ENCODE results near the gene RAB5B.

Gene RAB5B, protein sequence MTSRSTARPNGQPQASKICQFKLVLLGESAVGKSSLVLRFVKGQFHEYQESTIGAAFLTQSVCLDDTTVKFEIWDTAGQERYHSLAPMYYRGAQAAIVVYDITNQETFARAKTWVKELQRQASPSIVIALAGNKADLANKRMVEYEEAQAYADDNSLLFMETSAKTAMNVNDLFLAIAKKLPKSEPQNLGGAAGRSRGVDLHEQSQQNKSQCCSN

DNA sequence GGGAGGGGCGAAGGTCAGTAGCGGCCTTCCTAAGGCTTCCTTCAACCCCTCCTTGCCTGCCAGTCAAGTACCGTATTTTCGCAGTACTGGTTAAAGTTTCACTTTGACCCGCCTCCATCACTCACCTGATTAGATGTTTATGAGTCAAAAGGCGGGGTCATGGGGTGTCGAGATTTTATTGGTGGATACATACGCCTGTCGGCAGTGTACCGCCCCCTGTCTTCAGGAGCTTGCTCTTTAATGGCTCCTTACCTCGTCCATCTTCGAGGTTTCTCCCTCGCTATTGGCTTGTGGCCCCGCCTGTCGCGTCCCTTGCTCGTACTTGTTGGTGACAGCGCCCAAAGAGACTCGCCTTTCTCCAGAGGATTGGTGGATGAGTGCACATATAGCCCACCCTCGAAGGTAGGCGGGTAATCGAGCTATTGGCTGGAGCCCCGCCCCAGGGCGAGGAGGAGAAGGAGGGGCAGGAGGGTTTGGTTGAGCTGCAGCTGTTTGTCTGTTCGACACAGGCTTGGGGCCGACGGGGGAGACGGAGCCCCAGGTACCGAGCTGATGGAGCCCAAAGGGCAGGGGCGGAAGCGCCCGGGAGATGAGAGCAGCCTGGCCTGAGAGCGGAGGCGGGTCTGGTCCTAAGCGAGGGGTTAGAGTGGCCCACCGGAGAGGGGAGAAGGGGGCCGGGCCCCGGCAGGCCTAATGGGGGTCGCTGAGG lies at the start of gene RAB5B:
RAB5B (plus strand) TSS at position 480 of the 709 bp plus-strand sequence. CDS start 12,883 bp downstream, outside the sequence.
- DNase-seq, result peak; percentile 96

DNA sequence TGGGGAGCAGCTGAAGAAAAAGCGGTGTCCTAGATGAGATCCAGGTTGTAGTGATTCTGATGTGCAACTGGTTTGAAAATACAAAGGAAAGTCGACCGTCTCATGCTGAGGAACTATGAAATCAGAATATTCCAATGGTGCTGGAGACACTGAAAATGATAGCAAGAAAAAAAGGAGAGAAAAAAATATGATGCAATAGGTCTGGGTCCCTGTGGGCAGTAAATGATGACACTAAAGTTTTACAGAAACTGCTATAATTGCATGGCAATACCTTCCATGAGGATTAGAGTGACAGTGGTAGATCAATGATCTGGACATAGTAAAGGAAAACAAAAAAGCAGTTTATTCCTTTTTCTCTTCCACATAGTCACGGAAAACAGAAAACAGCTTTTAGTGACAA lies 48.5 kb upstream of the RAB5B start:
- DNase-seq, result no peak

DNA sequence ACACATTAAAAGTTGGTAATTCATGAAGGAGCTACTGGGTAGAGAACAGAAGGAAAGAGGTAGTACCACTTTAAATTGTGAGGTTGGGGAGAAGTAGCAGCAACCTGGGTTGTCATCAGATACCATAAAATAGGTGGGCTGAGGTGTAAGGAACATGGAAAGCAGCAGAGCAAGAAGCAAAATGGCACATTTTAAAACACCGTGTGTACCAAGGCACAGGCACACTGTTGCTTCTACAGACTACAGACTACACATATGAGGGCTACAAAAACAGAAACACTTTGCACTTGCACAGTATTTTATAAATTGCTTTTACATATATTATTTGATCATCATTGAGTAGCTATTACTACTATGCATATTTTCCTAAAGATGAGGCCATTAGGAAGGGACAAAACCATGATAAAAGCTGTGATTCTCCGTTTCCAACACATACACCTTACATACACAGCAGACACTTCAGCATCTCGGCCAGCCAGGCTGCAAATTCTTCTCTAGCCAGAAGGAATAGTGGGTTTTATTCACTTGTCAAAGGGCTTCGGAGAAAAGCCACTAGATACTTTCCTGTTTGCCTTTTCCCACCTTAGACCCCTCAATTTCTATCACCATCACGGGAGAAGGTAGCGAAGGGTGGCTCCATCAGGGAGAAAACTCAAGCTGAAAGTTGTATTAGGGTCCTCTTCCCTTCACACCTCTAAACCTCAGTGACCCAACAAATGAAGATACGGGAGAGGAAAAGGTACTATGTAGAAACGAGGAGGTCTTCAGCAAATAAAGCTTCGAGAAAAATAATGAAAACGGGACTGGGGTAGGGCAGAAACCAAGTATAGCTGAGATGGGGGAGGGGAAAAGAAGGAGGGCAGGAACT lies 47.8 kb upstream of the RAB5B start:
- DNase-seq, result no peak

GRCh38 chr12:55926738-55927587 lies 46.9 kb upstream of the RAB5B start:
- peak; percentile 94 for DNase-seq

- DNase-seq, result no peak
Observed at GRCh38 chr12:55927588-55928502, 46.0 kb upstream of the RAB5B start, which contains the start of gene PYM1. TSS of gene PYM1 (minus strand) at chr12:55927894. CDS start at chr12:55927761, 133 bp downstream.

DNA sequence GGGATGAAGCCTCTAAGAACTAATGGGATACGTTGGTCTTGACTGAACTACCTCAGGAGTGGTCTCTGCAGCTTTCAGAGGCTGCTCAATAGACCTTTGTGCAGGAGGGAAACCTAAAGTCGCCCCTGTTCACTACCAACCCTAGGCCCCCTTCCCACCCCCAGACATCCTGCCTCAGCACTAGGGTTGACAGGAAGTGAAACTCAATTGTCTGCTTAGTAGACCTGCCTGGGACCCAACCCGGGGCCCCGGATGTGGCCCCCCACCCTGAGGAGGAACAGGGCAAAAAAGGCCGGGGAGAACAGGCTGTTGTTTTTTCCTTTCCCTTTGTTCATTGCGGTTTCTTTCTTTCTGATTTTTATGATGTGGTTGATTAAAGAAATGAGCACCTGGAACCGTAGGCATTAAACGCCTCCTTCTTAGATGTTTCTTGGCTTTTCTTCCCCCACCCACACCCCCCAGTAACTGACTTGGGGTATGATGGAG lies 44.5 kb upstream of the RAB5B start:
- DNase-seq, result no peak

DNA sequence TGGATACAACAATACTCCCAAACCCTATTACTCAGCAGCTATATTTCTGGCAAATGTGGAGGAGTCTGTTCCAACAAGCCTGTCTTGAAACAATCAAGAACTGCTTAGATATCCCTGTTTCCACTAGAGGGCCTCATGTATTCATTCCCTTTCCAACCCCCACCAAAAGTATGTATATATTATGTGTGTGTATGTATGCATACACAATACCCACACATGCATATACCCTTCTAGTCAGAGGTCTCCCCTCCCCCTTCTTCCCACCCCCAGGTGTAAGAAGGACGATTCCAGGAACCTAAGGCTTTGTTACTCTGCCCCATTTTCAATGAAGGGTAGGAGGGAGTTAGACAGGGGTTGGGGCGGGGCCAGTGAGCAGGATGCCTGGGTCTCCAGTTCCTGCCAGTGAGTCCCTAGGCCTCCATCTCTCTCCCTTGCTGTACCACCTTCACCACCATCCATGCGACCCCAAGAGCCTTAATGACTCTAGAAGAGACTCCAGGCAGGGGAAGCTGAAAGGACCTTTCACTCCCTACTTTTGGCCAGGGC lies 43.0 kb upstream of the RAB5B start, which contains the start of gene DGKA:
DGKA (plus strand) TSS at position 392 of the 546 bp plus-strand sequence. CDS start 5,342 bp downstream, outside the sequence.
- DNase-seq, result peak; percentile 53

- peak; percentile 44 for DNase-seq
Observed at GRCh38 chr12:55931317-55931779, 42.5 kb upstream of the RAB5B start.

- DNase-seq, result peak; percentile 47
Observed at GRCh38 chr12:55931780-55932550, 41.9 kb upstream of the RAB5B start.

DNA sequence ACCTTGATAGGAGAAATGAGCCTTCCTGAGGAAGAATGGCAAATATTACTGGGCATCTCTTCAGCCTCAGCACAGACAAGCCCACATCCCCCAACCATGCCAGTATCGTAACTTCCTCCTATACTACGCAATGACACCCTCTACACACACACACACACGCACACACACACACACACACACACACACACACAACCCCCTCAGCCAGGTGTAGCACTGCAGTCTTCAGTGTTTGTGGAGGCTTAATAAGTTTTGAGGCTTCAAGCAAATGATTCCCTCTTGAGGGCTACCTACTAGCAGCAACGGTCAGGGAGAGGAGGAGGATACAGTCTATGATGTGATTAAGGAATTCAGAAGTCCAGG lies 41.3 kb upstream of the RAB5B start:
- no peak for DNase-seq

DNA sequence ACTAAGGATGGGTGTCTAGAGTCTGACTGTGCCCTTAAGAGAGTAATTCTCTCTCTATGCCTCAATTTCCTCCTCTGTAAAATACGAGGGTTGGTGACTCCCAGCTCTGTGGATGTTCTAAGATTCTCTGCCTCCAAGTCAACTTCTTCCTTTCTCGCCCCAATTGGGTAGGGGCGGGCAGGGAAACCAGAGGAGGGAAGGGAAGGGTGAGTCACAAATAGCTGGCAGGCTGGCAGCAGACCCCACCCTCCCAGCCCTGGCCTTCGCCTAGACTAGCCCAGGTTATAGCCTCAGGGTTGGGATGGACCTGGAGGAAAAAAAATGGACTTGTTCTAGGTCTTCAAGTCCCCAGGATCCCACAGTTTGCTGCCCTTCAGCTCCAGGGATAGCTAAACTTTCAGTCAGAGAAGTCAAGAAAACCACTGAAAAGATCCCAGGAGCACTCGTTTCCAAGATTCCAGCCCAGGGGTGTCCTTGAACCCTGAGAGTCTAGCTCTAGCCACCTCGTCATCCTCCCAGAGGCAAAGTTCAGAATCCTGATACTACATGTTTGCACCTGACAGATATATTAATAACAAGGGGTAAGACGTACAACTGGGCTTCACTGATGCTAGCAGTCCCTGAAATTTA lies 40.6 kb upstream of the RAB5B start:
- no peak for DNase-seq

GRCh38 chr12:55933799-55934742 lies 39.8 kb upstream of the RAB5B start:
- DNase-seq, result no peak

GRCh38 chr12:55934773-55935172 lies 39.1 kb upstream of the RAB5B start:
- DNase-seq, result no peak

DNA sequence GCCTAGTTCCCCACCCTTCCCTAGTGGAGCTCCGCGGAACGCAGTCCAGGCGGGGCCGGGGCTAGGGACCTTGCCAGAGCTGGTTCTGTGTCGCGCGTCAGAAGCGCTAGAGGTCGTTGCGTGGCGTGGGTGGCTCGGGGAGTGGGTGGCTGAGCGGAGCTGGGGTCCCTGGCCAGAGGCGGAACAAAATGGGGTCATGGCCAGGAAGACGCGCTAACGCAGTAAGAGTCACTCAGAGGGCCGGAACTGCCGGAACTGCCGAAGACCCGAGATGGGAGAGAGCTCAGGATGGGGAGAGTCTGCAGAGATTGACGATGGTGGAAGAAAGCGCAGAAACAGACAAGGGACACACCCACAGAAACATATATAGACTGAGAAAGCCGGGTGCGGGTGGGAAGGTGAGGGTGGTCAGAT lies 38.1 kb upstream of the RAB5B start:
- DNase-seq, result peak; percentile 48

- DNase-seq, result no peak
Observed at GRCh38 chr12:55937981-55938380, 35.9 kb upstream of the RAB5B start.

DNA sequence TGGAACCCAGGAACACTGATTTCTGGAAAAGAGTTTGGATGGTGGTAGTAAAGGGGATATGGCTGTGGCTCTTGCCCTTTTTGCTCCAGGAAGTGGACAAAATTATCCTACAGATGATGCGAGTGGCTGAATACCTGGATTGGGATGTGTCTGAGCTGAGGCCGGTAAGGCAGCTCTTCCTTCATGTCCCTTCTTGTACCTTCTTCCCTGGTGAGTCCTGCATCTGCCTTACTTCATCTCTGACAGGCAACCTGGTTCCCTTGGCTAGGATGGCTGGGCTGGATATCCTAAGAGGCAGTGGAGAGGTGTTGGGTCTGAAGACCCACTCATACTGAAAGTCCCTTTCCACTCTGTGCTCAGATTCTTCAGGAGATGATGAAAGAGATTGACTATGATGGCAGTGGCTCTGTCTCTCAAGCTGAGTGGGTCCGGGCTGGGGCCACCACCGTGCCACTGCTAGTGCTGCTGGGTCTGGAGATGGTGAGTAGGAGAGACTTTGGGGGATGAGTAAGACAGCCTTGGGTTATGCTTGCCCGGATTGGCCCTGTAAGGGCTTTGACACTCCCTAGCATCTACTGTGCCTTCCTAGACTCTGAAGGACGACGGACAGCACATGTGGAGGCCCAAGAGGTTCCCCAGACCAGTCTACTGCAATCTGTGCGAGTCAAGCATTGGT lies 34.9 kb upstream of the RAB5B start:
- DNase-seq, result no peak

GRCh38 chr12:55940065-55940732 lies 33.7 kb upstream of the RAB5B start:
- peak; percentile 92 for DNase-seq
